WERI-Rb-1 (cell line): ENCODE data around the gene LST1.

Experiments used
- DNase-seq: peaks from one replicate; pipeline ENCODE4 v3.0.0-alpha.2; 2020
- H3K27ac ChIP-seq: fragments of 250-450 bp; sonication (Bioruptor Pico); 2 replicates; pipeline ENCODE4 v1.5.1; 2020; ENCODE audit warnings: mild to moderate bottlenecking, moderate library complexity
- H3K27me3 ChIP-seq: fragments of 250-450 bp; sonication (Bioruptor Pico); 2 replicates; pipeline ENCODE4 v1.5.1; 2021; ENCODE audit warnings: mild to moderate bottlenecking, low read depth, moderate library complexity; ENCODE audit not compliant: insufficient read depth, severe bottlenecking
- H3K36me3 ChIP-seq: fragments of 250-450 bp; sonication (Bioruptor Pico); 2 replicates; pipeline ENCODE4 v1.5.1; 2020; ENCODE audit warnings: mild to moderate bottlenecking, moderate library complexity
- H3K4me3 ChIP-seq: 2 replicates; pipeline ENCODE4 v1.5.1; 2011; ENCODE audit warnings: low read depth, mild to moderate bottlenecking, control low read depth, low read length
- H3K9me3 ChIP-seq: fragments of 250-450 bp; sonication (Bioruptor Pico); 2 replicates; pipeline ENCODE4 v1.5.1; 2021; ENCODE audit warnings: mild to moderate bottlenecking, moderate library complexity; ENCODE audit not compliant: severe bottlenecking
- TF ChIP-seq, protein P1 (sequence below): IDR thresholded peaks from 2 replicates; pipeline ENCODE4 v1.5.1; 2011; ENCODE audit warnings: low read depth, mild to moderate bottlenecking, control low read depth, inconsistent platforms, low read length

The LST1 gene

DNA sequence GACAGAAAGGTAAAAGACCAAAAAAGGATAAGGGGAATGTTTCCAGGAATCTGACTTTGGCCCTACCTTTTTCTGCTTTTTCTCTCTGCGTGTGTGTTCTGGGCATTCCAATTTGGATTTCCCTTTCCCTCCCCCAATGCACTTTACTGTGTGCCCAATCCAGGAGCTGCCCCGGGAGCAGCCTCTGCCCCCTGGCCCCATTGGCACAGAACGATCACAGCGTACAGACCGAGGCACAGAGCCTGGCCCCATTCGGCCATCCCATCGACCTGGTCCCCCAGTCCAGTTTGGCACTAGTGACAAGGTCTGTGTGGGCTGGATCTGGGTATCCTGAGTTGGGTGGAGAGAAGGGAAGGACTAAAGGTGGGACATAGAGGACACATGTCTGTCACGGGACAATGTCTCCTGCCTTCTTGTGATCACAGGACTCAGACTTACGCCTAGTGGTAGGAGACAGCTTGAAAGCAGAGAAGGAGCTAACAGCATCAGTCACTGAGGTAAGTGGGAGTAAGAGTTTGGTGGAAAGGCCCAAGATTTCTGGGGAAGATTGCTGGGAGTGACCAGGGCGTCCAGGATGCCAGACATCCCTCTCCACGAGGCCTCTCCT is 49.0 kb downstream of the LST1 start:
- Histone ChIP-seq H3K27ac (no peak overlapping the region), H3K36me3 (peaks cover 98% of the 10 kb centered on the region), H3K9me3 (no peaks in the 10 kb centered on the region), H3K27me3 (no peaks in the 10 kb centered on the region), H3K4me3 (no peak overlapping the region)
- TF ChIP-seq, protein P1, sequence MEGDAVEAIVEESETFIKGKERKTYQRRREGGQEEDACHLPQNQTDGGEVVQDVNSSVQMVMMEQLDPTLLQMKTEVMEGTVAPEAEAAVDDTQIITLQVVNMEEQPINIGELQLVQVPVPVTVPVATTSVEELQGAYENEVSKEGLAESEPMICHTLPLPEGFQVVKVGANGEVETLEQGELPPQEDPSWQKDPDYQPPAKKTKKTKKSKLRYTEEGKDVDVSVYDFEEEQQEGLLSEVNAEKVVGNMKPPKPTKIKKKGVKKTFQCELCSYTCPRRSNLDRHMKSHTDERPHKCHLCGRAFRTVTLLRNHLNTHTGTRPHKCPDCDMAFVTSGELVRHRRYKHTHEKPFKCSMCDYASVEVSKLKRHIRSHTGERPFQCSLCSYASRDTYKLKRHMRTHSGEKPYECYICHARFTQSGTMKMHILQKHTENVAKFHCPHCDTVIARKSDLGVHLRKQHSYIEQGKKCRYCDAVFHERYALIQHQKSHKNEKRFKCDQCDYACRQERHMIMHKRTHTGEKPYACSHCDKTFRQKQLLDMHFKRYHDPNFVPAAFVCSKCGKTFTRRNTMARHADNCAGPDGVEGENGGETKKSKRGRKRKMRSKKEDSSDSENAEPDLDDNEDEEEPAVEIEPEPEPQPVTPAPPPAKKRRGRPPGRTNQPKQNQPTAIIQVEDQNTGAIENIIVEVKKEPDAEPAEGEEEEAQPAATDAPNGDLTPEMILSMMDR, result no peak
- DNase-seq, result no peak

GRCh38 chr6:31636698-31637596 is 50.9 kb downstream of the LST1 start:
- Histone ChIP-seq H3K9me3 (no peaks in the 10 kb centered on the region), H3K4me3 (no peak overlapping the region), H3K27ac (no peak overlapping the region; the same call in 1 of the 2 replicates), H3K27me3 (no peaks in the 10 kb centered on the region), H3K36me3 (peaks cover 98% of the 10 kb centered on the region)
- TF ChIP-seq, protein P1, result no peak
- DNase-seq, result no peak
